Neural crest cell (in vitro differentiated cells): ENCODE data around the gene CYGB. TPM values are rescaled to one million over a fixed set of nuclear protein-coding genes. Genes with fewer than 3 reads are reported as not detected.

ENCODE experiments used
- DNase-seq: peaks from one replicate; pipeline ENCODE4 v3.0.0; 2021; ENCODE audit warnings: low read depth, mixed read lengths, low spot score
- H3K27ac Mint-ChIP-seq: one replicate; pipeline ENCODE4 v1.8.0; 2021; ENCODE audit warnings: mild to moderate bottlenecking, mixed read lengths; ENCODE audit not compliant: unreplicated experiment
- H3K27me3 Mint-ChIP-seq: 2 replicates; pipeline ENCODE4 v1.8.0; 2021; ENCODE audit warnings: low read depth, mild to moderate bottlenecking, mixed read lengths
- H3K36me3 Mint-ChIP-seq: 2 replicates; pipeline ENCODE4 v1.8.0; 2021; ENCODE audit warnings: low read depth, mild to moderate bottlenecking, mixed read lengths
- H3K4me1 Mint-ChIP-seq: 2 replicates; pipeline ENCODE4 v1.8.0; 2021; ENCODE audit warnings: mixed read lengths
- H3K4me3 Mint-ChIP-seq: one replicate; pipeline ENCODE4 v1.8.0; 2021; ENCODE audit warnings: mild to moderate bottlenecking, mixed read lengths
- H3K9me3 Mint-ChIP-seq: 2 replicates; pipeline ENCODE4 v1.8.0; 2021; ENCODE audit warnings: mixed read lengths
- CTCF ChIP-seq: fragments of 200-600 bp; sonication (generic); conservative IDR thresholded peaks from 2 replicates; pipeline ENCODE4 v1.5.0; 2021; ENCODE audit warnings: antibody characterized with exemption, mild to moderate bottlenecking
- total RNA-seq: library from RNA; stranded (reverse); gene quantifications from 2 replicates; pipeline ENCODE4 v1.2.1, GENCODE V29; 2021

The CYGB gene
- total RNA-seq, 1 donor from 2014 or later = 8.7 TPM

GRCh38 chr17:76551685-76552084 is 14.2 kb upstream of the CYGB start:
- Mint-ChIP-seq H3K27me3 (no peaks in the 10 kb centered on the region), H3K27ac (no peak overlapping the region), H3K4me3 (no peak overlapping the region), H3K4me1 (peaks cover 24% of the 10 kb centered on the region), H3K9me3 (no peaks in the 10 kb centered on the region), H3K36me3 (no peaks in the 10 kb centered on the region)
- no peak for TF ChIP-seq CTCF
- no peak for DNase-seq

- Mint-ChIP-seq H3K27me3 (no peaks in the 10 kb centered on the region), H3K9me3 (no peaks in the 10 kb centered on the region), H3K4me1 (peaks cover 19% of the 10 kb centered on the region), H3K27ac (no peak overlapping the region), H3K4me3 (no peak overlapping the region), H3K36me3 (no peaks in the 10 kb centered on the region)
- DNase-seq = no peak
- no peak for TF ChIP-seq CTCF
Observed at GRCh38 chr17:76550712-76551615, 13.5 kb upstream of the CYGB start.

- Mint-ChIP-seq H3K27ac (no peak overlapping the region), H3K27me3 (peaks cover 2% of the 10 kb centered on the region), H3K36me3 (no peaks in the 10 kb centered on the region), H3K4me3 (no peak overlapping the region), H3K9me3 (no peaks in the 10 kb centered on the region), H3K4me1 (peaks cover 17% of the 10 kb centered on the region)
- no peak for TF ChIP-seq CTCF
- no peak for DNase-seq
Observed at GRCh38 chr17:76549539-76549938, 12.0 kb upstream of the CYGB start.

GRCh38 chr17:76549215-76549518 is 11.7 kb upstream of the CYGB start:
- peaks cover 3% of the 10 kb centered on the region for H3K27me3 Mint-ChIP-seq
- peaks cover 19% of the 10 kb centered on the region for H3K4me1 Mint-ChIP-seq
- no peak for DNase-seq
- TF ChIP-seq CTCF = no peak
- no peak overlapping the region for H3K27ac Mint-ChIP-seq
- H3K36me3 Mint-ChIP-seq = no peaks in the 10 kb centered on the region
- no peak overlapping the region for H3K4me3 Mint-ChIP-seq
- H3K9me3 Mint-ChIP-seq = no peaks in the 10 kb centered on the region

GRCh38 chr17:76548378-76549214 is 11.1 kb upstream of the CYGB start:
- no peak overlapping the region for H3K27ac Mint-ChIP-seq
- H3K36me3 Mint-ChIP-seq = no peaks in the 10 kb centered on the region
- peaks cover 7% of the 10 kb centered on the region for H3K27me3 Mint-ChIP-seq
- peaks cover 20% of the 10 kb centered on the region for H3K4me1 Mint-ChIP-seq
- no peaks in the 10 kb centered on the region for H3K9me3 Mint-ChIP-seq
- TF ChIP-seq CTCF = no peak
- H3K4me3 Mint-ChIP-seq = no peak overlapping the region
- no peak for DNase-seq
